ENCODE measurements around the gene MXRA7. TPM values are rescaled to one million over a fixed set of nuclear protein-coding genes. Genes with fewer than 3 reads are reported as not detected.

The MXRA7 gene
- total and polyA plus RNA-seq, 2 of the 4 experiments (the other 2 are of a cell fraction): 168 to 231 TPM

DNA sequence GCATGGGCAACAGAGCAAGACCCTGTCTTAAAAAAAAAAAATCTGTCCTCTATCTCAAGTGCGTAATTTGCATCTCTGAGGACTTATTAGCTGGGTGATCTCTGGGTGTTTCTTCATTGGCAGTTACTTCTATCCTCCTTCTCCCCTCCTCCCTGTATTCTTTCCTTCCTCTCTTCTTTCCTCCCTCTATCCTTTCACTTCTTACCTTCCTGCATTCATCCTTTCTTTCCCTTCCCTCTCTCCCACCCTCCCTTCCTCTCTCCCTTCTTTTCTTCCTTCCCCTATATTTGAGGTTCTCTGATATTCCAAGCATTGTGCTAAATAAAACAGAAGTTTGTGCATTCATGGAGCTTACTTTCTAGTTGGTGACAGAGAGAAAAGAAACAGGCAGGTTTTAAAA is 37.9 kb upstream of the MXRA7 start:
- H3K4me1 ChIP-seq (ENCODE audit: control insufficient read depth, insufficient read depth, low read length): no peaks in the 10 kb centered on the region
- no peak overlapping the region for H4K91ac ChIP-seq (ENCODE audit: insufficient read depth, low read depth, low read length)
- in situ Hi-C loops (cut with MboI; ENCODE audit: low sequenced_read_pairs): no loop called here
- no peak overlapping the region for H3K4me3 ChIP-seq (ENCODE audit: insufficient read depth, low read depth, low read length)
- H3K79me1 ChIP-seq (ENCODE audit: low read depth in 1 of 2, low read length in 2 of 2): 0 out of 4 replicates have a peak, but pooled peaks cover 3% of the 10 kb centered on the region in 2 experiments
- no peak overlapping the region for H2AFZ ChIP-seq (replicated peaks; ENCODE audit: low read length, poor library complexity)
- no peak for ATAC-seq (ENCODE audit: low read depth)
- no peak for DNase-seq
- intact Hi-C loops (cut with micrococcal nuclease): no loop called here
- H3K9me3 ChIP-seq (ENCODE audit: control insufficient read depth, insufficient read depth, low read length): no peaks in the 10 kb centered on the region; the same call in 1 of the 2 replicates
- no peak overlapping the region for H3K4ac ChIP-seq (ENCODE audit: low read depth, low read length)
- no TSS peak for BruUV-seq (replicated peaks)
- H3K23ac ChIP-seq (ENCODE audit: low read depth, low read length): no peak overlapping the region
- dilution Hi-C loops (cut with HindIII; ENCODE audit: low sequenced_read_pairs, unreplicated experiment): no loop called here
- peaks cover 27% of the 10 kb centered on the region for H3K36me3 ChIP-seq (ENCODE audit: control insufficient read depth, insufficient read depth, low read length)
- no peak overlapping the region for H2BK20ac ChIP-seq (ENCODE audit: low read depth, low read length)
- no peak overlapping the region for H4K8ac ChIP-seq (ENCODE audit: low read depth in 2 of 2, low read length in 2 of 2)
- H2AK9ac ChIP-seq (replicated peaks; ENCODE audit: low read depth, low read length, poor library complexity): no peak overlapping the region
- no peaks in the 10 kb centered on the region for H3K27me3 ChIP-seq (ENCODE audit: control insufficient read depth, insufficient read depth, low read length)
- H3K14ac ChIP-seq (replicated peaks; ENCODE audit: low read depth, low read length): no peak overlapping the region
- H4K5ac ChIP-seq (ENCODE audit: low read depth, low read length): no peak overlapping the region
- no peak overlapping the region for H3K9ac ChIP-seq (ENCODE audit: low read depth, low read length)
- no peak overlapping the region for H2AK5ac ChIP-seq (ENCODE audit: low read depth, low read length)
- ChIA-PET POLR2A (ENCODE audit: unreplicated experiment) (no interaction called here), CTCF (interaction anchor here (0.6 kb wide), 1 partner anchor 9 kb away, joined by 3 read pairs; no protein-coding TSS in a partner anchor)
- WGBS, 2 experiments (ENCODE audit: extremely low coverage in 2 of 2, insufficient read length in 1 of 2): no CpG with 5 or more reads among the region's 1 CpG
- TF ChIP-seq CHD1 (IDR thresholded peaks at IDR 0.05; ENCODE audit: low read depth, low read length) (no peak), RCOR1 (IDR thresholded peaks at IDR 0.05; ENCODE audit: insufficient replicate concordance, low read length) (no peak), NFE2L2 (IDR thresholded peaks at IDR 0.05; ENCODE audit: low read depth, low read length) (no peak), RFX5 (IDR thresholded peaks at IDR 0.05; ENCODE audit: low read depth, low read length) (no peak), BHLHE40 (IDR thresholded peaks at IDR 0.05; ENCODE audit: low read depth, low read length) (no peak), FOS (IDR thresholded peaks at IDR 0.05; ENCODE audit: low read depth, low read length) (no peak), MAFK (IDR thresholded peaks at IDR 0.05; ENCODE audit: low read depth, low read length) (no peak), MXI1 (IDR thresholded peaks at IDR 0.05; ENCODE audit: borderline replicate concordance, low read depth, low read length) (no peak), POLR2A (IDR thresholded peaks at IDR 0.05; ENCODE audit: low read depth, low read length) (no peak), RAD21 (IDR thresholded peaks at IDR 0.05; ENCODE audit: low read length) (no peak), SMC3 (IDR thresholded peaks at IDR 0.05; ENCODE audit: low read depth, low read length) (no peak), MAZ (IDR thresholded peaks at IDR 0.05; ENCODE audit: borderline replicate concordance, low read depth, low read length) (no peak), ELK1 (IDR thresholded peaks at IDR 0.05; ENCODE audit: borderline replicate concordance, low read depth, low read length) (no peak), CEBPB (IDR thresholded peaks at IDR 0.05; ENCODE audit: low read depth, low read length) (no peak)
- TF ChIP-seq, protein P1, sequence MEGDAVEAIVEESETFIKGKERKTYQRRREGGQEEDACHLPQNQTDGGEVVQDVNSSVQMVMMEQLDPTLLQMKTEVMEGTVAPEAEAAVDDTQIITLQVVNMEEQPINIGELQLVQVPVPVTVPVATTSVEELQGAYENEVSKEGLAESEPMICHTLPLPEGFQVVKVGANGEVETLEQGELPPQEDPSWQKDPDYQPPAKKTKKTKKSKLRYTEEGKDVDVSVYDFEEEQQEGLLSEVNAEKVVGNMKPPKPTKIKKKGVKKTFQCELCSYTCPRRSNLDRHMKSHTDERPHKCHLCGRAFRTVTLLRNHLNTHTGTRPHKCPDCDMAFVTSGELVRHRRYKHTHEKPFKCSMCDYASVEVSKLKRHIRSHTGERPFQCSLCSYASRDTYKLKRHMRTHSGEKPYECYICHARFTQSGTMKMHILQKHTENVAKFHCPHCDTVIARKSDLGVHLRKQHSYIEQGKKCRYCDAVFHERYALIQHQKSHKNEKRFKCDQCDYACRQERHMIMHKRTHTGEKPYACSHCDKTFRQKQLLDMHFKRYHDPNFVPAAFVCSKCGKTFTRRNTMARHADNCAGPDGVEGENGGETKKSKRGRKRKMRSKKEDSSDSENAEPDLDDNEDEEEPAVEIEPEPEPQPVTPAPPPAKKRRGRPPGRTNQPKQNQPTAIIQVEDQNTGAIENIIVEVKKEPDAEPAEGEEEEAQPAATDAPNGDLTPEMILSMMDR (conservative IDR thresholded peaks at IDR 0.05; ENCODE audit: low read depth, low read length): no peak
- TF ChIP-seq, protein P2, sequence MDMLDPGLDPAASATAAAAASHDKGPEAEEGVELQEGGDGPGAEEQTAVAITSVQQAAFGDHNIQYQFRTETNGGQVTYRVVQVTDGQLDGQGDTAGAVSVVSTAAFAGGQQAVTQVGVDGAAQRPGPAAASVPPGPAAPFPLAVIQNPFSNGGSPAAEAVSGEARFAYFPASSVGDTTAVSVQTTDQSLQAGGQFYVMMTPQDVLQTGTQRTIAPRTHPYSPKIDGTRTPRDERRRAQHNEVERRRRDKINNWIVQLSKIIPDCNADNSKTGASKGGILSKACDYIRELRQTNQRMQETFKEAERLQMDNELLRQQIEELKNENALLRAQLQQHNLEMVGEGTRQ (IDR thresholded peaks at IDR 0.05; ENCODE audit: low read depth, low read length): no peak
- peaks cover 4% of the 10 kb centered on the region for H3K9me1 ChIP-seq (ENCODE audit: insufficient read depth, low read length)
- no peak overlapping the region for H3K56ac ChIP-seq (ENCODE audit: extremely low read depth, insufficient read depth, low read length)
- H3K18ac ChIP-seq (ENCODE audit: low read depth, low read length): no peak overlapping the region
- no peak overlapping the region for H3K27ac ChIP-seq (ENCODE audit: insufficient read depth, low read length)
- no peak overlapping the region for H3K4me2 ChIP-seq (ENCODE audit: low read depth, low read length)
- no peak overlapping the region for H2BK5ac ChIP-seq (ENCODE audit: low read depth, low read length, poor library complexity, severe bottlenecking)
- H2BK15ac ChIP-seq (ENCODE audit: low read depth, low read length): no peak overlapping the region
- no peaks in the 10 kb centered on the region for H4K20me1 ChIP-seq (ENCODE audit: insufficient read depth, low read length)
- H2BK120ac ChIP-seq (ENCODE audit: low read depth, low read length): no peak overlapping the region

All from IMR-90 (cell line).